Glutamatergic neuron (in vitro differentiated cells): ENCODE data around the gene REV3L. TPM values are rescaled to one million over a fixed set of nuclear protein-coding genes. Genes with fewer than 3 reads are reported as not detected.
"Not testable (repeated sequence)": the region's sequence is repeated elsewhere in the genome, so short reads cannot be mapped to it uniquely, and the experiment has no call there.

Experiments used
- DNase-seq: peaks from one replicate; pipeline ENCODE4 v3.0.0; 2022
- H3K27ac Mint-ChIP-seq: one replicate; pipeline ENCODE4 v1.8.0; 2020; ENCODE audit warnings: mild to moderate bottlenecking, mixed read lengths, inconsistent platforms; ENCODE audit not compliant: unreplicated experiment
- H3K27me3 Mint-ChIP-seq: one replicate; pipeline ENCODE4 v1.8.0; 2020; ENCODE audit warnings: mild to moderate bottlenecking, moderate library complexity, mixed read lengths, inconsistent platforms; ENCODE audit not compliant: unreplicated experiment
- H3K36me3 Mint-ChIP-seq: one replicate; pipeline ENCODE4 v1.8.0; 2020; ENCODE audit warnings: mild to moderate bottlenecking, mixed read lengths, inconsistent platforms; ENCODE audit not compliant: unreplicated experiment
- H3K4me1 Mint-ChIP-seq: one replicate; pipeline ENCODE4 v1.8.0; 2020; ENCODE audit warnings: mild to moderate bottlenecking, low read depth, mixed read lengths, inconsistent platforms; ENCODE audit not compliant: unreplicated experiment
- H3K4me3 Mint-ChIP-seq: one replicate; pipeline ENCODE4 v1.8.0; 2020; ENCODE audit warnings: mild to moderate bottlenecking, mixed read lengths, inconsistent platforms; ENCODE audit not compliant: unreplicated experiment
- H3K9me3 Mint-ChIP-seq: one replicate; pipeline ENCODE4 v1.8.0; 2020; ENCODE audit warnings: mild to moderate bottlenecking, moderate library complexity, mixed read lengths, inconsistent platforms; ENCODE audit not compliant: unreplicated experiment
- total RNA-seq: library from RNA; stranded (reverse); fragmentation: NEBNext Ultra II Directional; extraction: Animal tissue kit (Norgen Biotek cat#: 25700); gene quantifications from one replicate; pipeline ENCODE4 v1.2.1, GENCODE V29; 2021; ENCODE audit not compliant: unreplicated experiment
- TF ChIP-seq, protein P1 (sequence below): fragments of 200-600 bp; sonication (generic); IDR thresholded peaks from one replicate; pipeline ENCODE4 v1.5.0; 2021; ENCODE audit not compliant: partially characterized antibody, unreplicated experiment

Gene REV3L
- total RNA-seq, 1 donor from 2014 or later, result 33.3 TPM

DNA sequence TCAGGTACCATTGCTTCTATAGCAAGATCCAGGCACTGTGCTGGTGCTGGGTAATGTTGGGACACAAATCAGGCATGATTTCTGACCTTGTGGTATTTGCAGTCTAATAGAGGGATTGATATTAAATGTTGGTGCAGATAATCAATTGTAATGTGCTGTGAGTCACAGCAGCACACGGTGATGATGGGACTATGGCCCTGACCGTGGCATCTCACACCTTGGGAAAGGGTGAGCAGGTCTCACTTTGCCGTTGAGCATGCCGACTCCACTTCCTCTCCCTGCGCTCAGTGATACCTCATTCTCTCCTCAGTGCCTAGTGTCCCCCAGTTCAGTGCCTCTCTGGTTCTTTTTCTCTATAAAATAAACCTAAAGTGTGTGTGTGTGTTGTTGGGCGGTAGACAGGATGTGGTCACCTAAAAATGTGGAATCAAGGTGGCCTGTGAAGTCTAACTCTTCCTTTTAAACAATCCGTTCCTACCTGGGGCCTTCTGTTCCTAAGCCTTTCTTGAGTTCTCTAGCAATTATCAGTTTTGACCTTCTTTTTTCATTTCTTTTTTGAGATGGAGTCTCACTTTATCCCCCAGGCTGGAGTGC, 188.5 kb downstream of the REV3L start:
- Mint-ChIP-seq H3K27me3 (peaks cover 5% of the 10 kb centered on the region), H3K9me3 (peaks cover 5% of the 10 kb centered on the region), H3K4me3 (no peak overlapping the region), H3K4me1 (no peaks in the 10 kb centered on the region), H3K36me3 (no peaks in the 10 kb centered on the region), H3K27ac (no peak overlapping the region)
- TF ChIP-seq, protein P1, sequence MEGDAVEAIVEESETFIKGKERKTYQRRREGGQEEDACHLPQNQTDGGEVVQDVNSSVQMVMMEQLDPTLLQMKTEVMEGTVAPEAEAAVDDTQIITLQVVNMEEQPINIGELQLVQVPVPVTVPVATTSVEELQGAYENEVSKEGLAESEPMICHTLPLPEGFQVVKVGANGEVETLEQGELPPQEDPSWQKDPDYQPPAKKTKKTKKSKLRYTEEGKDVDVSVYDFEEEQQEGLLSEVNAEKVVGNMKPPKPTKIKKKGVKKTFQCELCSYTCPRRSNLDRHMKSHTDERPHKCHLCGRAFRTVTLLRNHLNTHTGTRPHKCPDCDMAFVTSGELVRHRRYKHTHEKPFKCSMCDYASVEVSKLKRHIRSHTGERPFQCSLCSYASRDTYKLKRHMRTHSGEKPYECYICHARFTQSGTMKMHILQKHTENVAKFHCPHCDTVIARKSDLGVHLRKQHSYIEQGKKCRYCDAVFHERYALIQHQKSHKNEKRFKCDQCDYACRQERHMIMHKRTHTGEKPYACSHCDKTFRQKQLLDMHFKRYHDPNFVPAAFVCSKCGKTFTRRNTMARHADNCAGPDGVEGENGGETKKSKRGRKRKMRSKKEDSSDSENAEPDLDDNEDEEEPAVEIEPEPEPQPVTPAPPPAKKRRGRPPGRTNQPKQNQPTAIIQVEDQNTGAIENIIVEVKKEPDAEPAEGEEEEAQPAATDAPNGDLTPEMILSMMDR, result no peak
- no peak for DNase-seq

DNA sequence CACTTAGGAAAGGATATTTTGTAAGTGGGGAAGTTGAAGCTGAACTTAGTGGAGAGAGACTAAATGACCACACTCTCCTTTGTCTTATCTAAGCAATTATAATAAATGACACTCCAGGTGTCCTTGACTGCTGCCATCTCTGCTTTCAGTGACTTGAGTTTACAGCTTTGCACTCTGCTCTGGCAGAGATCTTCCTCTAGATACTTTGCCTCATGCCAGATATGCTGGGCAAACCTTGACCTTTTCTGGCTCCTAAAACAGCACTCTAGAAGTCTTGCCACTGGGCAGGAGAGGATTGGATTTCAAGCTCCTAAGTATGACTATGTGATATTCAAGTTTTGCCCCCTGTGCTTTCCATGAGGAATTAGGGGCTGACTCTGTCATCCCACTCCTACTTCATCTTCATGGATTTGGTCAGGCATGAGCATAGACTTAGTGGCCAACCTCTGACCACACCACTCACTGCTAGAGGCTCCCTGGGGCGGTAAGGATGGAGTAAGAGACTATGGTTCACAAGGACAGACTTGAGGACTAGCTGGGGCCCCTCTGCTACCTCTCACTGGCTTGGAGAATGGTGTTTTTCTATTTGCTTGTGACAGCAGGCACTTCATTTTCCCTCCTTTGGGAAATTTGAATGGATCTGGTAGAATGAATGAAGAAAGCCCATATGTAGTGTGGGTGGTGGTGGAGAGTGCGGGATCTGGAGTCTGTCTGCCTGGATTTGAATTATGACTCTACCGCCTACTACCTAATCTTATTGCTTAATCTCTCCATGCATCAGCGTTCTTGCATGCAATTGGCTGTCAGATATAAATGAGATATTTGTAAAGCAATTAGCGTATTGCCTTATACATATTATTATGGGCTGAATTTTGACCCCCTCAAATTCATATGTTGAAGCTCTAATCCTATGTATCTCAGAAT, 191.4 kb downstream of the REV3L start:
- H3K9me3 Mint-ChIP-seq, result peaks cover 5% of the 10 kb centered on the region
- no peak overlapping the region for H3K27ac Mint-ChIP-seq
- no peak overlapping the region for H3K4me3 Mint-ChIP-seq
- no peaks in the 10 kb centered on the region for H3K36me3 Mint-ChIP-seq
- no peaks in the 10 kb centered on the region for H3K4me1 Mint-ChIP-seq
- TF ChIP-seq, protein P1, result no peak
- no peak for DNase-seq
- H3K27me3 Mint-ChIP-seq, result peaks cover 5% of the 10 kb centered on the region

DNA sequence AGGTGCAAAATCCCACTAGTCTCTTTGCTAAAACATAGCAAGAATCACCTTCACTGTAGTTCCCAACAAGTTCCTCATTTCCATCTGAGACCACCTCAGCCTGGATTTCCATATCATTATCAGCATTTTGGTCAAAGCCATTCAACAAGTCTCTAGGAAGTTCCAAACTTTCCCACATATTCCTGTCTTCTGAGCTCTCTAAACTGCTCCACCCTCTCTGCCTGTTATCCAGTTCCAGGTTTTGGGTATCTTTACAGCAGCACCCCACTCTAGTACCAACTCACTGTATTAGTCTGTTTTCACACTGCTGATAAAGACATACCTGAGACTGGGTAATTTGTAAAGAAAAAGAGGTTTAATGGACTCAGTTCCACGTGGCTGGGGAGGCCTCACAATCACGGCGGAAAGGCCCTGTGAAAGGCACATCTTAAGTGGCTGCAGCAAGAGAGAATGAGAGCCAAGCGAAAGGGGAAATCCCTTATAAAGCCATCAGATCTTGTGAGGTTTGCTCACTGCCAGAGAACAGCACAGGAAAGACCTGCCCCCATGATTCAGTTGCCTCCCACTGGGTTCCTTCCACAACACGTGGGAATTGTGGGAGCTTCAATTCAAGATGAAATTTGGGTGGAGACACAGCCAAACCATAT, 192.2 kb downstream of the REV3L start:
- DNase-seq, H3K27ac Mint-ChIP-seq, H3K27me3 Mint-ChIP-seq: not testable (repeated sequence)

DNA sequence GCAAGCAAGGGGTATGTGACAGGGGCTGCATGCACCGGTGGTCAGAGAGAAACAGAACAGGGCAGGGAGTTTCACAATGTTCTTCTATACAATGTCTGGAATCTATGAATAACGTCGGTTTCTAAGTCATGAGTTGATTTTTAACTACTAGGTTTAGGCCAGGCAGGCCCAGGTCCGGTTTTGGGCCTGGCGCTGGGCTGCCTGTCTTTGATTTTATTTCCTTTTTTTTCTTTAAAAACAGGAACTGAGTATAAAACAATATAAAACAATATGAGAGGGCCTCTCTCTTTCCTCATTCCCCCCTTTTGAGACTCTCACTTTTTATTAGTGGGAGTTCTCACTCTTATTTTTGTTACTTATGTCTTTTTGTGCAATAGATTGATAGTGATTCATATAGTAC, 198.7 kb downstream of the REV3L start:
- H3K27ac Mint-ChIP-seq, H3K27me3 Mint-ChIP-seq, H3K9me3 Mint-ChIP-seq, DNase-seq, H3K4me3 Mint-ChIP-seq, H3K4me1 Mint-ChIP-seq: not testable (repeated sequence)
- H3K36me3 Mint-ChIP-seq, result peaks cover 24% of the 10 kb centered on the region

More for the DNA sequence above, 192.2 kb downstream of the REV3L start:
- not testable (repeated sequence) for H3K4me1 Mint-ChIP-seq, H3K9me3 Mint-ChIP-seq, H3K36me3 Mint-ChIP-seq, H3K4me3 Mint-ChIP-seq

DNA sequence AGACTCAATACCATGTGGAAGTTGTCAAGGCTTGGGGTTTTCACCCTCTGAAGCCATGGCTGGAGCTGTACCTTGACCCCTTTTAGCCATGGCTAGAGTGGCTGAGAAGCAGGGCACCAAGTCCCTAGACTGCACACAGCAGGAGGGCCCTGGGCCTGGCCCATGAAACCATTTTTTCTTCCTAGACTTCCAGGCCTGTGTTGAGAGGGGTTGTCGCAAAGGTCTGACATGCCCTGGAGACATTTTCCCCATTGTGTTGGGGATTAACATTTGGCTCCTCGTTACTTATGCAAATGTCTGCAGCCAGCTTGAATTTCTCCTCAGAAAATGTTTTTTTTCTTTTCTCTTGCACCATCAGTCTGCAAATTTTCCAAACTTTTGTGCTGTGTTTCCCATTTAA, 199.3 kb downstream of the REV3L start:
- Mint-ChIP-seq H3K36me3 (peaks cover 26% of the 10 kb centered on the region), H3K4me3 (no peak overlapping the region), H3K4me1 (no peaks in the 10 kb centered on the region), H3K9me3 (no peaks in the 10 kb centered on the region), H3K27me3 (no peaks in the 10 kb centered on the region), H3K27ac (no peak overlapping the region)
- DNase-seq, result no peak
- TF ChIP-seq, protein P1, result no peak
